Transverse colon (tissue), 4 donors: ENCODE data around the gene PNO1.

ENCODE experiments used
- CTCF ChIP-seq, 5 experiments: fragments of 200-600 bp in 3 of 5; fragments of 450-650 bp in 2 of 5; sonication (generic) in 3 of 5; IDR thresholded peaks; 1 replicate in 2 of 5; 2 replicates in 3 of 5; pipeline ENCODE4 v1.5.1; 2016 to 2017; ENCODE audit warnings: antibody characterized with exemption in 5 of 5, inconsistent platforms in 3 of 5, mild to moderate bottlenecking in 2 of 5, moderate library complexity in 1 of 5
- POLR2AphosphoS5 ChIP-seq, 3 donors: sonication (generic); formaldehyde crosslinking; IDR thresholded peaks; one replicate each; pipeline ENCODE4 v1.6.1; 2016; ENCODE audit warnings: antibody characterized with exemption in 3 of 3

GRCh38 chr2:68119504-68119903 lies 38.2 kb upstream of the PNO1 start:
- no peak for TF ChIP-seq CTCF (IDR thresholded peaks at IDR 0.05)
- TF ChIP-seq POLR2AphosphoS5 (IDR thresholded peaks at IDR 0.05): no peak
